Measurements from ENCODE around the gene EIF4E2.

Gene EIF4E2

DNA sequence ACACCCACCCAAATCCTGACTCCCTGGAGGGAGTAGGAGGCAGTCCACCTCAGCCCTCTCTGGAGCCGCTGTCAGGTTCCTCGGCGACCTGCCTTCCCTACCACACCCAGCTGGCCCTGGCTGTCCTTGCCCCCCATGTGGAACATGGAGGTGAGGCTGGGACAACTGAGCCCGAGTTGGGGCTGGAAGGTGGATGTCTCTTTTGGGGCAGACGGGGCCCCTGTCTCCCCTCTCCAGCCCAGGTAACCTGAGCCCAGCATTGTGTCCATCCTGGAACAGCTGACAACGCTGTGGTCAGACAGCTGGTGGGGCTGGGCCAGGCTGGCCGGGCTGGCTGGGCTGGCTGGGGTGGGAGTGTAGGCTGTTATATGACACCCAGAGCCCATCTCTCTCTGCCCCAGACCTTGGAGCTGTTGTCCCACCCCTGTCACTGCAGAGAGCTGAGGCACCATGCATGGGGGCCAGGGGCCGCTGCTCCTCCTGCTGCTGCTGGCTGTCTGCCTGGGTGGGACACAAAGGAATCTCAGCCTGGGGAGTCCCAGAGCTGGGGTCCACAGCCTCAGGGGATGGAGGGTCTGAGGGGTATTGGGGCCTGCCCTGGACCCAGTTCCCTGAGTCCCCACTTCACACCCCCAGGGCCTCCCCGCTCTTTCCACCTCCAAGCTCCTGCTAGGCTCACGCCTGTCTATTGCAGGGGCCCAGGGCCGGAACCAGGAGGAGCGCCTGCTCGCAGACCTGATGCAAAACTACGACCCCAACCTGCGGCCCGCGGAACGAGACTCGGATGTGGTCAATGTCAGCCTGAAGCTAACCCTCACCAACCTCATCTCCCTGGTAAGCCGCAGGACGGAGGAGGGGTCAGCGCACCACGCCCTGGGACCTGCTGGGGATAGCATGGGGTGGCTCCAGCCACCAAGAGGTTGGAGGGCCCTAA, 10.9 kb upstream of the EIF4E2 start, which contains the start of gene CHRNG:
CHRNG (plus strand) TSS at position 395 of the 934 bp plus-strand sequence; CDS start at position 451, 56 bp downstream.
- TF ChIP-seq, protein P1, sequence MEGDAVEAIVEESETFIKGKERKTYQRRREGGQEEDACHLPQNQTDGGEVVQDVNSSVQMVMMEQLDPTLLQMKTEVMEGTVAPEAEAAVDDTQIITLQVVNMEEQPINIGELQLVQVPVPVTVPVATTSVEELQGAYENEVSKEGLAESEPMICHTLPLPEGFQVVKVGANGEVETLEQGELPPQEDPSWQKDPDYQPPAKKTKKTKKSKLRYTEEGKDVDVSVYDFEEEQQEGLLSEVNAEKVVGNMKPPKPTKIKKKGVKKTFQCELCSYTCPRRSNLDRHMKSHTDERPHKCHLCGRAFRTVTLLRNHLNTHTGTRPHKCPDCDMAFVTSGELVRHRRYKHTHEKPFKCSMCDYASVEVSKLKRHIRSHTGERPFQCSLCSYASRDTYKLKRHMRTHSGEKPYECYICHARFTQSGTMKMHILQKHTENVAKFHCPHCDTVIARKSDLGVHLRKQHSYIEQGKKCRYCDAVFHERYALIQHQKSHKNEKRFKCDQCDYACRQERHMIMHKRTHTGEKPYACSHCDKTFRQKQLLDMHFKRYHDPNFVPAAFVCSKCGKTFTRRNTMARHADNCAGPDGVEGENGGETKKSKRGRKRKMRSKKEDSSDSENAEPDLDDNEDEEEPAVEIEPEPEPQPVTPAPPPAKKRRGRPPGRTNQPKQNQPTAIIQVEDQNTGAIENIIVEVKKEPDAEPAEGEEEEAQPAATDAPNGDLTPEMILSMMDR (IDR thresholded peaks at IDR 0.05; ENCODE audit: low read depth, low read length), result no peak
- DNase-seq (ENCODE audit: extremely low read depth, low read depth), result no peak

DNA sequence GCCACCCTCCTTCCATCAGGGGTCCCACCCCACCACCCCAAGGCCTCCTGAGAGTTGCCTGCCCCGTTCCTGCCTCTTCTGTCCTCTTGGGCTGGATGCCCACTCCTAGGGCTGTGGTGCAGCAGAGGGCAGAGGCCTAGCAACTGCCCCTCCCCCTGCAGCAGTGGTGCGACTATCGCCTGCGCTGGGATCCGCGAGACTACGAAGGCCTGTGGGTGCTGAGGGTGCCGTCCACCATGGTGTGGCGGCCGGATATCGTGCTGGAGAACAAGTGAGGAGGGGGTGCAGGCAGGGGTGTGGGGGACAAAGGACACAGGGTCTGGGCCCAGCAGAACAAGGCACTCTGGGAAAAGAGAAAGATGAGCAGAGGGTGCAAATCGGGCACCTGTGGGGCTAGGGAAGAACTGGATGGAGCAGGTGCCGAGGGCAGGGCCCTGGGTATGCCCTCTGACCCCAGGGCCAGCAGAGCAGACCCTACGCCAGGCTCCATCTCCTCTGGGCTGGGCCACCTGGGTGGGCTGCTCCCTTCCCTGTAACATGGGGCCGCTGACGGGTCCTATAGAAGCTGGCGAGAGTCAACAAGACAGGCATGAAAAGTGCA, 9.9 kb upstream of the EIF4E2 start:
- TF ChIP-seq, protein P1 (IDR thresholded peaks at IDR 0.05; ENCODE audit: low read depth, low read length), result no peak
- DNase-seq (ENCODE audit: extremely low read depth, low read depth), result no peak

- TF ChIP-seq, protein P1 (IDR thresholded peaks at IDR 0.05; ENCODE audit: low read depth, low read length), result no peak
- DNase-seq (ENCODE audit: extremely low read depth, low read depth), result no peak
Measured at GRCh38 chr2:232541195-232541960, 9.1 kb upstream of the EIF4E2 start.

GRCh38 chr2:232541961-232542714, 8.4 kb upstream of the EIF4E2 start:
- DNase-seq (ENCODE audit: extremely low read depth, low read depth), result no peak
- TF ChIP-seq, protein P1 (IDR thresholded peaks at IDR 0.05; ENCODE audit: low read depth, low read length), result no peak

GRCh38 chr2:232542715-232543467, 7.6 kb upstream of the EIF4E2 start:
- TF ChIP-seq, protein P1 (IDR thresholded peaks at IDR 0.05; ENCODE audit: low read depth, low read length), result no peak
- DNase-seq (ENCODE audit: extremely low read depth, low read depth), result no peak

GRCh38 chr2:232543491-232543890, 7.0 kb upstream of the EIF4E2 start:
- no peak for DNase-seq (ENCODE audit: extremely low read depth, low read depth)
- TF ChIP-seq, protein P1 (IDR thresholded peaks at IDR 0.05; ENCODE audit: low read depth, low read length), result no peak

Measured in AG09319 (cell line).